ENCODE measurements around the gene CYBC1. TPM values are rescaled to one million over a fixed set of nuclear protein-coding genes. Genes with fewer than 3 reads are reported as not detected.
A peak's percentile ranks its signal among the peaks of the same experiment; 100 is the strongest.

CYBC1 gene
- total and polyA plus RNA-seq, 5 experiments from 2014 or later, result 133 to 213 (median 149) TPM

DNA sequence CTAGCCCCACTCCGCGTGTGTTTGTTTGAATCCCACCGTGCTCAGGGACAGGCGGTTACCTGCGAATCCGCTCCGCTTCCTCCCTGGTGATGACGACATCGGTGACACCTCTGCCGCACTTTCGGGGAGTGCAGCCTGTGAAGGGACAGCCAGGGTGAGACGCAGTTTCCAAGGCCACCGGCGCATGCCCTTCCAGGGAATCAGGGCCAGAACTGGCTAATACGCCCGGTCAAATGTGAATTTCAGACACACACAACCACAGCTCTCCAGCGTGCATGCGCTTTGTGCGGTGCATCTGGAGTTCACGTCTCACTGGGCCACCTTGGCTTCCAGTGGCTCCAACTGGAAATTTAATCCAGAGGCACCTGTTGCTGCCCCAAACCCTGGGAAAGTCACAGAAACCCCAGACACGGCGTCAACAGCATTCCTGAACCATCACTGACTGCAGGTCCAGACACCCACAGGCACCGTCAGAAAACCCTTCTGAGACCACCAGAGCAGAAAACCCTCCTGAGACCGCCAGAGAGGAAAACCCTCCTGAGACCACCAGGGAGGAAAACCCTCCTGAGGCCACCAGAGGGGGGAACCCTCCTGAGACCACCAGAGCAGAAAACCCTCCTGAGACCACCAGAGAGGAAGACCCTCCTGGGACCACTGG lies 39.0 kb downstream of the CYBC1 start:
- no peaks in the 10 kb centered on the region for H3K9me3 Mint-ChIP-seq
- H3K27me3 Mint-ChIP-seq, result no peaks in the 10 kb centered on the region
- POLR2A ChIA-PET, result interaction anchor here (0.7 kb wide), 1 partner anchor 55 kb away, joined by 4 read pairs; no protein-coding TSS in a partner anchor
- ATAC-seq (no peak), DNase-seq (no peak)
- no peak overlapping the region for H3K27ac Mint-ChIP-seq
- H3K36me3 Mint-ChIP-seq, result peaks cover 0 to 46% (median 4%) of the 10 kb centered on the region in 3 donors
- peaks cover 11 to 16% (median 13%) of the 10 kb centered on the region in 4 donors for H3K4me1 Mint-ChIP-seq
- H3K4me3 Mint-ChIP-seq, result no peak overlapping the region

DNA sequence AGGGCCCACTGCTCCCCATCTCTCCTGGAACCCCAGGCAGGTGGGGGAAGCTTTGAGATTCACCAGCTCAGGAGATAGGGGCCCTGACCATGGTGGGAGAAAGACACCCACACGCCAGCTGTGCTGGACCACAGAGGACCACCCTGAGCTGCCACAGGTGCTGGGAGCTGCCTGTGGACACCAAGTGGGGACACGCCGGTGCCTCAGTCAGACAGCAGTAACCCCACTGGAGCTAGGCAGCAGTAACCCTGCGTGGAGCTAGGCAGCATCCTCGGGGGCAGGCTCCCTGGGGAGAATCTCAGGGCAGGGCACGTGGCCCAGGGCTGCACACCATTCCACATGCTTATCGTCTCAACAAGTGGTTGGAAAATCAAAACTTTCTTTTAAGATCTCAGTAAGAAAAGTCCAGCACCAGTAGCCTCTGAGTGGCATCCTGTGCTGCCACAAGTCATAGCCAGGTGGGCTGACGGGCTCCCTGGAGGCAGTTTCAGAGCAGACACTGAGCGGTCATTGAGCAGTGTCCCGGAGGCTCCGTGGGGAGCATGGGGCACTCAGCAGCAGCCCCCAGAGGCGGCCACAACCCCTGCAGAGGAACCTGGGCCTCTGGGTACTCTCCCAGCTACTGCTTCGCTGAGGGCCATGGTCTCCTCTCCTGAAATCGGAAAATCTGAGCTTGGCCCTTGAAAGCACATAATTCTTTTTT lies 40.4 kb downstream of the CYBC1 start:
- H3K27me3 Mint-ChIP-seq, result no peaks in the 10 kb centered on the region
- H3K9me3 Mint-ChIP-seq, result no peaks in the 10 kb centered on the region
- DNase-seq (no peak), ATAC-seq (no peak)
- peaks cover 8 to 11% (median 10%) of the 10 kb centered on the region in 4 donors for H3K4me1 Mint-ChIP-seq
- POLR2A ChIA-PET, result interaction anchor here (0.7 kb wide), 1 partner anchor 11 kb away, joined by 4 read pairs; no protein-coding TSS in a partner anchor
- no peak overlapping the region for H3K4me3 Mint-ChIP-seq
- peaks cover 0 to 49% (median 5%) of the 10 kb centered on the region in 3 donors for H3K36me3 Mint-ChIP-seq
- H3K27ac Mint-ChIP-seq, result no peak overlapping the region

DNA sequence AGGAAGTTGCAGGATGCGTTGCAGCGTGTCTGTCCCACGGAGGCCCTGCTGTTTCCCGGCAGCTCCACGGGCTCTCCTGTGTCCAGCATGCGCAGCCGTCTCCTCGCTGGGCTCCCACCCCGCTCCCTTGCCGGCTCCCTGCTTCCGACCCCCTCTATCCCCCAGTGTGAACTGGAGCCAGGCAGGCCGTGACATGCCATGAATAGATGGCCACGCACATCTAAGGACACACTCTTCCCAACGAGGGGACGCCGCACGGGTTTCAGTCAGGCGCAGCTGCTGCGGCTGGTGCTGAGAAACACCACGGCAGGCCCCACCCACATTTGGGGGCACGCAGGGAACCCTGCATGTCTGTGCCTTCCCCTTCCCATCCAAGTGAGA lies 41.6 kb downstream of the CYBC1 start:
- no peaks in the 10 kb centered on the region for H3K27me3 Mint-ChIP-seq
- no peak overlapping the region for H3K27ac Mint-ChIP-seq
- peaks cover 0 to 5% (median under 1%) of the 10 kb centered on the region in 4 donors for H3K4me1 Mint-ChIP-seq
- H3K36me3 Mint-ChIP-seq, result peaks cover 0 to 51% (median 6%) of the 10 kb centered on the region in 3 donors
- no peaks in the 10 kb centered on the region for H3K9me3 Mint-ChIP-seq
- no peak for DNase-seq
- ATAC-seq, result no peak
- no peak overlapping the region for H3K4me3 Mint-ChIP-seq
- POLR2A ChIA-PET, result interaction anchor here (0.5 kb wide), 1 partner anchor 172 kb away, joined by 3 read pairs; no protein-coding TSS in a partner anchor

DNA sequence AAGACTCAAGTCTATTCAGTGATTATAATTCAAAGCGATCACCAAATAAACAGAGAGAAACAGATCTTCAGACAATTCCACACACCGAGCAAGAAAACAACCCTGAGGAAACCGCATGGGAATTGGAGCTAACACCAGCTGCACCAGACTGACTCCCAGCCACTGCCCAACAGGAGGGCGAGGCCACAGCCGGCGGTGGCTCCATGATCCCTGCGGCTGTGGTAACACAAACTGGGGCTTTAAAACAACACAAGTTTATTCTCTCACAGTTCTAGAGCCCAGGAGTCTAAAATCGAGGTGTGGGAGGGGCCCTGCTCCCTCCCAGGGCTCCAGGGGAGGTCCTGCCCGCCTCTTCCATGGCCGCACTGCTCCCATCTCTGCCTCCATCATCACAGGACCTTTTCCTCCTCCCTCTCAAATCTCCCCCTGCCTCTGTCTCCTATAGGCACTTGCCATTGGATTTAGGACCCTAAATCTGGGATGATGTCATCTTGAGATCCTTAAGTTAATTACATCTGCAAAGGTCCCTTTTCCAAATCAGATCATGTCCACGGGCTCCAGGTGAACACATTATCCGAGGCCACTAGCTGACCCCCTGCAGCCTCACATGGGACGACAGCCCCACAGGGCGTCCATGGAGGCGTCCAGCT lies 42.1 kb downstream of the CYBC1 start:
- ATAC-seq (no peak), DNase-seq (no peak)
- Mint-ChIP-seq H3K4me1 (peaks cover 0 to 5% (median under 1%) of the 10 kb centered on the region in 4 donors), H3K27ac (peak overlapping the region in 1 of 10 donors; percentile 19), H3K9me3 (no peaks in the 10 kb centered on the region), H3K36me3 (peaks cover 0 to 54% (median 6%) of the 10 kb centered on the region in 3 donors), H3K27me3 (no peaks in the 10 kb centered on the region), H3K4me3 (no peak overlapping the region)
- POLR2A ChIA-PET, result interaction anchor here (0.5 kb wide), 1 partner anchor 173 kb away, joined by 3 read pairs; no protein-coding TSS in a partner anchor

DNA sequence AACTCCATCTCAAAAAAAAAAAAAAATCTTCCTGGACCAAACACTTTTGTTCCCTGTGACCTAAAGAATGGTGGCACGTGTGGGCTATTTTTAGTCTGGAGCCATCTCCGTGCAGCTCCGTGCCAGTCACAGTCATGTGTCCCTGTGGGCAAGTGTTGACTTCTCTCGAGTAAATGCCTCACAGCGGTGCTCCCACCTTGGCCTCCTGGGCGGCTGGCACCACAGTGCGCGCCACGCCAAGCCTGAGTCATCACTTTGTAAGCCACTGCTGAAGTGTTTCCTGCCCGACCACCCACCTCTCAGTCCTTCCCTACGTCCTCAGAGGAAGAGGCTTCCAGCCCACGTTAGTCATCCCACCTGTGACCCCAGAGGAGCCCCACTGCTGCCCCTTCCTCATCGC lies 43.3 kb downstream of the CYBC1 start:
- ATAC-seq, result no peak
- Mint-ChIP-seq H3K27ac (peak overlapping the region in 1 of 10 donors; percentile 66), H3K36me3 (peaks cover 0 to 58% (median 11%) of the 10 kb centered on the region in 3 donors), H3K9me3 (no peaks in the 10 kb centered on the region), H3K27me3 (no peaks in the 10 kb centered on the region), H3K4me3 (no peak overlapping the region), H3K4me1 (peaks cover 0 to 6% (median 3%) of the 10 kb centered on the region in 4 donors)
- DNase-seq, result peak in 1 of 10 donors; percentile 31
- POLR2A ChIA-PET, result interaction anchor here (0.7 kb wide), 1 partner anchor 47 kb away, joined by 3 read pairs; no protein-coding TSS in a partner anchor

DNA sequence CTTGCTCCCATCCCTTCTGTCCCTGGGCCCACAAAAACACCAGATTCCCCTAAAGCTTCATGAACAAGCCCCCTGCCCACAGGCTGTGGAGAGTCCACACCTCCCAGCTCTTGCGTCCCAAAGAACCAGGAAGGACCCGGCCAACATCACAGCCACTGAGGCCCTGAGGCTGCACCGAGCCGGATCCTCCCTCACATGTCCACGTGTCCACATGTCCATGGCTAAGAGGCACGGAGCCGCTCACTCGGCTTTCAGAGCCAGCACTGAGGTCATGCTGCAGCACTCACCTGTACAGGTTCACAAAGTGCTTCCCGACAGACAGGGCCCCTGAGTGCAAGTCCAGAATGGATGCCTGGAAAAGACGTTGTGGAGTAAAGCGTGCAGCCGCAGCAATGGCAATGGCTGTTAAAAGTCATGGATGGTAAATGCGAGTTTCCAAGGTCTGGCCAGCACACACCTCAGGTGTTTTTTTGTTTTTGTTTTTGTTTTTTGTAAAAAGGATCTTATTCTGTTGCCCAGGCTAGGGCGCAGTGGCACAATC lies 44.4 kb downstream of the CYBC1 start:
- peaks cover 0 to 13% (median 5%) of the 10 kb centered on the region in 4 donors for H3K4me1 Mint-ChIP-seq
- DNase-seq (peak in 1 of 10 donors; percentile 24), ATAC-seq (no peak)
- no peaks in the 10 kb centered on the region for H3K9me3 Mint-ChIP-seq
- H3K27me3 Mint-ChIP-seq, result no peaks in the 10 kb centered on the region
- POLR2A ChIA-PET, result no interaction called here
- no peak overlapping the region for H3K27ac Mint-ChIP-seq
- no peak overlapping the region for H3K4me3 Mint-ChIP-seq
- H3K36me3 Mint-ChIP-seq, result peaks cover 0 to 55% (median 11%) of the 10 kb centered on the region in 3 donors

DNA sequence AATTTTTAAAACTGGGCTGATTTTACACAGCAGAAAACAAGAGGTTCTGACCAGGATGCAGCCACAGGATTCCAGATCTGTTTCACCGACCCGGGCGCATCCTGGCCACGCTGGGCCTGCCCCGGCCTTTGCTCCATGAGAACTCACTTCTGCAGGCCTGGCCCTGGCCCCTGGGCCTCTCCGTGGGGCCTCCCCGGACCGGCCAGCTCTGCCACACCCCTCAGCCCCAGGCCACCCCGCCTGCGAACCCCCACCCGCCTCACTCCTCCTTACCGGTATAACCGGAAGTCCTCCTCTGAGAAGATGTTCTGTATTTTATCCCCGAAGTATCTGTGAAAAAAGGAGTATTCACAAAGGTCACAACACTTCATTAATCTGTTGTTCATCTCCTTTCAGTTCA lies 45.5 kb downstream of the CYBC1 start:
- Mint-ChIP-seq H3K27ac (no peak overlapping the region), H3K4me3 (no peak overlapping the region), H3K4me1 (peaks cover 8 to 22% (median 12%) of the 10 kb centered on the region in 4 donors), H3K9me3 (no peaks in the 10 kb centered on the region), H3K36me3 (peaks cover 0 to 54% (median 11%) of the 10 kb centered on the region in 3 donors), H3K27me3 (no peaks in the 10 kb centered on the region)
- DNase-seq (peak in 1 of 10 donors; percentile 61), ATAC-seq (no peak)
- POLR2A ChIA-PET, result no interaction called here

DNA sequence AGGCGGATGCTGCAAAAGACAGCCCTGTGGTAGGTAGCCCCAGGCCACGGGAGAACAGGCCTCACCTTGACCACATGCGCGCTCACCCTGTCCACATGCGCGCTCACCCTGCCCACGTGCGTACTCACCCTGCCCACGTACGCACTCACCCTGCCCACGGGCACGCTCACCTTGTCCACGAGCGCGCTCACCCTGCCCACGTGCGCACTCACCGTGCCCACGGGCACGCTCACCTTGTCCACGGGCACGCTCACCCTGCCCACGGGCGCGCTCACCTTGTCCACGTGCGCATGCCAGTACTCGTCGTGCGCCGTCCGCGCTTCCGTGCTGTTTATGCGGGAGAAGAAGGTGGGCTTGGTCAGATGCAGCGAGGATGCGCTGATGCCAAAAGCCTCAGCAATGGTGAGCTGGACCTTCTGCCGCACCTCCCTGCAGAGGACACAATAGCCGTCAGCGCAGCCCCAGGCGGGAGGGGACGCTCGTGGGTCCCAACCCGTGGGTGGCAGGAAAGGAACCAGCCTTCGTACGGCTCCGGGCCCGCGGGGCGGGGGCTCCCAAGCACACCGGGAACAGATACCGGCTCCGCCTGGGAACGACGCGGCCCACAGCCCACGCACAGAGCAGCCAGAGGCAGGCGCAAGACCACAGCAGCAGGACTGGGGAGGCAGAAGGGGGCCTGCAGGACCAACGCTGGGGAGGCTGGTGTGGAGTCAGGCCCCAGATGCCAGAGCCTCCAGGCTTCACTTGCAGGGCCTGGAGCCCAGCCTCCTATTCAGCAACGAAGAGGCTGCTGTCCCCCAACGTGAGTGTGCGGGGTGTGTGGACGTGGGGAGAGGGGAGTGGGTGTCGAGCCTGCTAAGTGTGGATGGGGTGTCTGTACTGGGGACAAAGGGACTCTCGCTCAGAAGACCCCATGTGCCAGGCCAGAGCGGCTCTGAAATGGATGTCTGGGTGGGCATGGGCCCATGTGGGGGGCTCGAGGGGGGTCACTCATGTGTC lies 46.6 kb downstream of the CYBC1 start:
- POLR2A ChIA-PET, result no interaction called here
- Mint-ChIP-seq H3K9me3 (no peaks in the 10 kb centered on the region), H3K4me3 (no peak overlapping the region), H3K27ac (peak overlapping the region in 1 of 10 donors; percentile 28), H3K27me3 (no peaks in the 10 kb centered on the region), H3K4me1 (peaks cover 6 to 26% (median 12%) of the 10 kb centered on the region in 4 donors), H3K36me3 (peaks cover 0 to 51% (median 7%) of the 10 kb centered on the region in 3 donors)
- DNase-seq (peak in 1 of 10 donors; percentile 57), ATAC-seq (no peak)

DNA sequence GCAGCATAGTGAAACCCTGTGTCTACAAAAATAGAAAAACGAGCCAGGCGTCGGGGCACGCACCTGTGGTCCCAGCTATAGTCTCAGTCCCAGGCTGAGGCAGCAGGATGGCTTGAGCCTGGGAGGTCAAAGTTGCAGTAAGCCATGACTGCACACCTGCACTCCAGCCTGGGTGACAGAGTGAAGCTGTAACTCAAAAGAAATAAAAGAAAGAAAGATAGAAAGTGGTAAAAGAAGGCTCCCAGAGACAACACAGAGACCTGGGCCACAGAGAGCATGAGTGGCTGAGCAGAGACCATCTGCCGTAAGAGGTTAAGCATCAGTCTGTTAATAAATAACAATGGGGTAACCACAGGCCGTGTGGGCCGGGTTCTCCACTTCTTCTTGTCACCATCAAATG lies 47.7 kb downstream of the CYBC1 start:
- H3K27ac Mint-ChIP-seq, result peak overlapping the region in 1 of 10 donors; percentile 63
- H3K27me3 Mint-ChIP-seq, result no peaks in the 10 kb centered on the region

DNA sequence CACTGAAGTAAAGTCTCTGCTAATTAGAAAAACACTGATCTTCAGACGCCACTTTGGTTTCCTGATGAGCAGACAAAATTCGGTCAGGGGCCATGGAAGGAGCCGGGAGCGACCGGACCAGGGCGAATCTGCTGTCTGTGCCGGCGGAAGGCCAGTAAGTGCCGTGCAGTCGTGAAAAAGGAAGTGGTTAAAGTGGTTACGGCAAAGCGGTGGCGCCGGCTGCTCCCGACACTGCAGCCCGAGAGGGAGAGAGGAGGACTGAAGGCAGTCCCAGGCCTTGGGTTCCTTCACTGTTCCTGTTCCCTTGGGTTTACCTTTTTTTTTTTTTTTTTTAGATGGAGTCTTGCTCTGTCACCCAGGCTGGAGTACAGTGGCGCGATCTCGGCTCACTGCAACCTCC lies 49.7 kb downstream of the CYBC1 start:
- peak; percentile 84 to 94 for ATAC-seq
- H3K27ac Mint-ChIP-seq, result peak overlapping the region; percentile 12 to 94 (median 69)
- H3K4me3 Mint-ChIP-seq, result peak overlapping the region; percentile 71 to 98 (median 88)
- peaks cover 0 to 41% (median 6%) of the 10 kb centered on the region in 3 donors for H3K36me3 Mint-ChIP-seq
- peak in 8 of 10 donors; percentile 13 to 68 (median 43) for DNase-seq
- POLR2A ChIA-PET, result interaction anchor here (0.7 kb wide), 2 partner anchors 19 to 157 kb away, joined by 4 read pairs; no protein-coding TSS in a partner anchor
- H3K9me3 Mint-ChIP-seq, result no peaks in the 10 kb centered on the region
- H3K27me3 Mint-ChIP-seq, result no peaks in the 10 kb centered on the region
- peaks cover 9 to 24% (median 12%) of the 10 kb centered on the region in 4 donors for H3K4me1 Mint-ChIP-seq

More for the DNA sequence above, 47.7 kb downstream of the CYBC1 start:
- DNase-seq (no peak), ATAC-seq (no peak)
- POLR2A ChIA-PET, result no interaction called here
- no peak overlapping the region for H3K4me3 Mint-ChIP-seq
- H3K4me1 Mint-ChIP-seq, result peaks cover 5 to 24% (median 12%) of the 10 kb centered on the region in 4 donors
- peaks cover 0 to 47% (median 6%) of the 10 kb centered on the region in 3 donors for H3K36me3 Mint-ChIP-seq
- no peaks in the 10 kb centered on the region for H3K9me3 Mint-ChIP-seq

DNA sequence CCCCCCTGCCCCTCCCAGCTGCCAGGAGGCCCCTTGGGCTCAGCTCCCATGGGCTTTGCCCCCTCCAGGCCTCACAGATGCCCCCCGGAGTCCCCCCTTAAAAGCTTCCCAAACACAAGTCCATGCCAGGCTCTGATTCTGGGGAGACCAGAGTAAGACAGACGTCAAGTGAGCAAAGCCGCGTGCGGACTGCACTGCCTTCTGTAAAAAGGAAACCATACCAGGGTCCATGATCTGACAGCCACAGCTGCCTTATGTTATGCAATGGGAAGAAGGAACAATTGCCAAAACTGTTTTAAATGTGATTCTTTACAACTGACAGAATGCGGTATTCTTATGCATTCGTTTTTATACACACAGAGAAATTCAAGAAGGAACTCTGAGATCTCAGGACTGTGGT lies 50.3 kb downstream of the CYBC1 start:
- Mint-ChIP-seq H3K4me1 (peaks cover 9 to 24% (median 12%) of the 10 kb centered on the region in 4 donors), H3K36me3 (peaks cover 0 to 38% (median 6%) of the 10 kb centered on the region in 3 donors), H3K27me3 (no peaks in the 10 kb centered on the region), H3K9me3 (no peaks in the 10 kb centered on the region), H3K4me3 (peak overlapping the region in 2 of 10 donors; percentile 11 to 79), H3K27ac (peak overlapping the region in 4 of 10 donors; percentile 52 to 94 (median 64))
- no peak for ATAC-seq
- peak in 1 of 10 donors; percentile 18 for DNase-seq
- POLR2A ChIA-PET, result interaction anchor here (0.7 kb wide), 1 partner anchor 19 kb away, joined by 4 read pairs; no protein-coding TSS in a partner anchor

Measured in naive thymus-derived CD8-positive, alpha-beta T cell (primary cell).